OCI-LY7 (cell line): Measurements from ENCODE around the gene DACT2. TPM values are rescaled to one million over a fixed set of nuclear protein-coding genes. Genes with fewer than 3 reads are reported as not detected.

Experiments used
- BruUV-seq: library from RNA; stranded (reverse); fragments of 400-500 nt; replicated peaks from 2 replicates; lab custom pipeline; 2021; lab: Mats Ljungman, UMichigan
- CTCF ChIA-PET: fragments of 300-600 bp; sonication (Branson Sonifier 250); formaldehyde crosslinking; loops from one replicate; lab custom pipeline; 2022; ENCODE audit warnings: antibody characterized with exemption; ENCODE audit not compliant: unreplicated experiment; lab: Charles Lee
- POLR2A ChIA-PET: fragments of 300-600 bp; sonication (Branson Sonifier 250); formaldehyde crosslinking; loops from one replicate; lab custom pipeline; 2022; ENCODE audit warnings: antibody characterized with exemption; lab: Charles Lee
- DNase-seq: peaks from one replicate; pipeline ENCODE4 v3.0.0-alpha.2; 2015; ENCODE audit warnings: low spot score
- H2AFZ ChIP-seq: fragments of 200-600 bp; sonication (generic), shearing (Covaris generic); 2 replicates; pipeline ENCODE4 v1.6.1; 2014; ENCODE audit warnings: mild to moderate bottlenecking, antibody characterized with exemption, low read length, moderate library complexity
- H3K27ac ChIP-seq: fragments of 200-600 bp; sonication (generic); 2 replicates; pipeline ENCODE4 v1.5.1; 2014; ENCODE audit warnings: mixed run types, low read depth, mild to moderate bottlenecking, moderate library complexity, low read length, inconsistent platforms; ENCODE audit not compliant: poor library complexity, severe bottlenecking
- H3K36me3 ChIP-seq: fragments of 200-600 bp; sonication (generic); 2 replicates; pipeline ENCODE4 v1.6.1; 2014; ENCODE audit warnings: mild to moderate bottlenecking, antibody characterized with exemption, low read length, moderate library complexity, mixed read lengths; ENCODE audit not compliant: insufficient read depth
- H3K4me1 ChIP-seq: fragments of 200-600 bp; sonication (generic); 2 replicates; pipeline ENCODE4 v1.5.1; 2014; ENCODE audit warnings: mild to moderate bottlenecking, low read length; ENCODE audit not compliant: insufficient read depth, poor library complexity, severe bottlenecking
- H3K4me2 ChIP-seq: fragments of 200-600 bp; sonication (generic); 2 replicates; pipeline ENCODE4 v1.6.1; 2014; ENCODE audit warnings: mild to moderate bottlenecking, low read length
- H3K4me3 ChIP-seq: fragments of 200-600 bp; sonication (generic); 2 replicates; pipeline ENCODE4 v1.5.1; 2014; ENCODE audit warnings: mild to moderate bottlenecking, low read depth, low read length; ENCODE audit not compliant: poor library complexity, severe bottlenecking
- H3K79me2 ChIP-seq: fragments of 200-600 bp; sonication (generic); 2 replicates; pipeline ENCODE4 v1.6.1; 2016; ENCODE audit warnings: low read depth, mild to moderate bottlenecking, low read length, moderate library complexity, mixed read lengths; ENCODE audit not compliant: insufficient read depth
- H3K9me2 ChIP-seq: fragments of 200-600 bp; sonication (generic); 2 replicates; pipeline ENCODE4 v1.6.1; 2016; ENCODE audit warnings: mild to moderate bottlenecking, low read length, mixed read lengths; ENCODE audit not compliant: insufficient read depth
- H3K9me3 ChIP-seq: fragments of 200-600 bp; sonication (generic); 2 replicates; pipeline ENCODE4 v1.6.1; 2014; ENCODE audit warnings: mild to moderate bottlenecking, mixed run types, low read length, mixed read lengths
- H4K20me1 ChIP-seq: fragments of 200-600 bp; sonication (generic); 2 replicates; pipeline ENCODE4 v1.6.1; 2014; ENCODE audit warnings: mild to moderate bottlenecking, antibody characterized with exemption, low read length, moderate library complexity, mixed read lengths; ENCODE audit not compliant: insufficient read depth
- CTCF ChIP-seq: fragments of 200-600 bp; sonication (generic); conservative IDR thresholded peaks from 2 replicates; pipeline ENCODE4 v1.5.1; 2014; ENCODE audit warnings: mild to moderate bottlenecking, antibody characterized with exemption, low read length, moderate library complexity, mixed read lengths
- EZH2phosphoT487 ChIP-seq: fragments of 200-600 bp; sonication (generic); IDR thresholded peaks from 2 replicates; pipeline ENCODE4 v1.6.1; 2018; ENCODE audit warnings: low read depth, borderline replicate concordance, mild to moderate bottlenecking, mixed run types, antibody characterized with exemption, low read length, moderate library complexity, mixed read lengths
- intact Hi-C: fragments of 100-400 bp; cut with micrococcal nuclease; formaldehyde crosslinking; loops from one replicate; pipeline ENCODE4 v1.10.0; 2022; ENCODE audit not compliant: unreplicated experiment
- total RNA-seq, 2 experiments: library from RNA; depleted of rRNA in 1 of 2; stranded (reverse); fragments of >200 nt in 1 of 2; shearing (Covaris generic) in 1 of 2; gene quantifications; 2 replicates each; pipeline ENCODE4 v1.2.3, GENCODE V29; 2014 to 2022

DACT2 gene
- total RNA-seq, 2 experiments from 2014 or later = not detected

- intact Hi-C loops = no loop called here
- Histone ChIP-seq H3K9me3 (no peaks in the 10 kb centered on the region), H3K4me2 (no peak overlapping the region), H3K79me2 (no peaks in the 10 kb centered on the region), H3K36me3 (no peaks in the 10 kb centered on the region), H3K4me3 (no peak overlapping the region), H3K4me1 (no peaks in the 10 kb centered on the region), H3K9me2 (no peaks in the 10 kb centered on the region), H3K27ac (no peak overlapping the region), H4K20me1 (no peaks in the 10 kb centered on the region), H2AFZ (no peak overlapping the region)
- BruUV-seq = no TSS peak
- no peak for DNase-seq
- ChIA-PET POLR2A (no interaction called here), CTCF (no interaction called here)
- TF ChIP-seq EZH2phosphoT487 = no peak
- no peak for TF ChIP-seq CTCF
Measured at GRCh38 chr6:168330403-168330802, 10.8 kb upstream of the DACT2 start.

- no peaks in the 10 kb centered on the region for H3K79me2 ChIP-seq
- TF ChIP-seq CTCF = no peak
- no peak for TF ChIP-seq EZH2phosphoT487
- no peaks in the 10 kb centered on the region for H3K36me3 ChIP-seq
- ChIA-PET POLR2A (no interaction called here), CTCF (no interaction called here)
- no peak overlapping the region for H3K27ac ChIP-seq
- no peaks in the 10 kb centered on the region for H3K9me3 ChIP-seq
- H3K4me3 ChIP-seq = no peak overlapping the region
- BruUV-seq = no TSS peak
- DNase-seq = no peak
- intact Hi-C loops = no loop called here
- H2AFZ ChIP-seq = no peak overlapping the region
- H3K9me2 ChIP-seq = no peaks in the 10 kb centered on the region
- H3K4me1 ChIP-seq = no peaks in the 10 kb centered on the region
- H4K20me1 ChIP-seq = no peaks in the 10 kb centered on the region
- H3K4me2 ChIP-seq = no peak overlapping the region
Measured at GRCh38 chr6:168328086-168328485, 8.5 kb upstream of the DACT2 start.

GRCh38 chr6:168326294-168327261, 7.0 kb upstream of the DACT2 start:
- Histone ChIP-seq H3K79me2 (no peaks in the 10 kb centered on the region), H4K20me1 (no peaks in the 10 kb centered on the region), H3K9me3 (no peaks in the 10 kb centered on the region), H3K27ac (no peak overlapping the region), H3K9me2 (no peaks in the 10 kb centered on the region), H3K36me3 (no peaks in the 10 kb centered on the region), H3K4me3 (no peak overlapping the region), H3K4me2 (no peak overlapping the region), H2AFZ (no peak overlapping the region), H3K4me1 (no peaks in the 10 kb centered on the region)
- TF ChIP-seq CTCF (no peak), EZH2phosphoT487 (no peak)
- no peak for DNase-seq
- intact Hi-C loops = no loop called here
- ChIA-PET CTCF (no interaction called here), POLR2A (no interaction called here)
- no TSS peak for BruUV-seq
